SK-N-SH (cell line): ENCODE results near the gene SLC3A2. TPM values are rescaled to one million over a fixed set of nuclear protein-coding genes. Genes with fewer than 3 reads are reported as not detected.

Source experiments
- CTCF ChIA-PET: fragments of 300-600, 350-600 bp; formaldehyde crosslinking; extraction: SDS; loops from one replicate; lab custom pipeline; 2021; lab: Yijun Ruan, JAX
- POLR2A ChIA-PET: fragments of 350-600 bp; sonication (Branson Sonifier 250); formaldehyde crosslinking; extraction: SDS; loops from one replicate; lab custom pipeline; 2020; ENCODE audit warnings: antibody characterized with exemption, inconsistent platforms; lab: Yijun Ruan, JAX
- DNase-seq: peaks from one replicate; pipeline ENCODE4 v3.0.0; 2012
- H2AFZ ChIP-seq: fragments of 200-600 bp; sonication (generic); 2 replicates; pipeline ENCODE4 v1.8.1; 2016; ENCODE audit warnings: antibody characterized with exemption, mild to moderate bottlenecking, low read depth
- H3F3A ChIP-seq: fragments of 200-600 bp; sonication (generic); replicated peaks from 2 replicates; pipeline ENCODE3; 2016; ENCODE audit warnings: antibody characterized with exemption, mild to moderate bottlenecking; ENCODE audit not compliant: insufficient read depth
- H3K27ac ChIP-seq, 2 experiments: fragments of 200-500 bp in 1 of 2; fragments of 200-600 bp in 1 of 2; sonication (Bioruptor generic) in 1 of 2; sonication (generic), shearing (Covaris generic) in 1 of 2; 2 replicates each; pipeline versions ENCODE4 v1.5.1 to v1.6.1; 2014 to 2016; ENCODE audit warnings: low read depth in 2 of 2, inconsistent platforms in 1 of 2, low read length in 1 of 2, mild to moderate bottlenecking in 1 of 2, mixed read lengths in 1 of 2
- H3K27me3 ChIP-seq: fragments of 200-600 bp; sonication (generic), shearing (Covaris generic); 2 replicates; pipeline ENCODE4 v1.6.1; 2016; ENCODE audit warnings: mixed run types; ENCODE audit not compliant: insufficient read depth
- H3K36me3 ChIP-seq, 2 experiments: fragments of 200-500 bp in 1 of 2; fragments of 200-600 bp in 1 of 2; sonication (Bioruptor generic) in 1 of 2; sonication (generic) in 1 of 2; replicated peaks in 1 of 2; 2 replicates each; pipeline versions ENCODE3 to v1.5.1; 2014 to 2016; ENCODE audit warnings: low read length in 1 of 2, mild to moderate bottlenecking in 1 of 2; ENCODE audit not compliant: insufficient read depth in 2 of 2, control insufficient read depth in 1 of 2
- H3K4me1 ChIP-seq, 2 experiments: fragments of 200-500 bp in 1 of 2; fragments of 200-600 bp in 1 of 2; sonication (Bioruptor generic) in 1 of 2; sonication (generic), shearing (Covaris generic) in 1 of 2; 2 replicates each; pipeline versions ENCODE4 v1.5.1 to v1.6.1; 2014 to 2016; ENCODE audit warnings: low read depth in 1 of 2, low read length in 1 of 2, mixed run types in 1 of 2; ENCODE audit not compliant: insufficient read depth in 2 of 2, control insufficient read depth in 1 of 2
- H3K4me2 ChIP-seq: fragments of 200-600 bp; sonication (generic), shearing (Covaris generic); 2 replicates; pipeline ENCODE4 v1.6.1; 2017; ENCODE audit warnings: mixed run types
- H3K4me3 ChIP-seq, 2 experiments: fragments of 200-500 bp in 1 of 2; fragments of 200-600 bp in 1 of 2; sonication (Bioruptor generic) in 1 of 2; sonication (generic), shearing (Covaris generic) in 1 of 2; 2 replicates each; pipeline versions ENCODE4 v1.5.1 to v1.8.1; 2014 to 2016; ENCODE audit warnings: low read depth in 2 of 2, inconsistent platforms in 1 of 2, low read length in 1 of 2, mild to moderate bottlenecking in 1 of 2, mixed read lengths in 1 of 2, moderate library complexity in 1 of 2
- H3K79me2 ChIP-seq: fragments of 200-600 bp; sonication (generic); 2 replicates; pipeline ENCODE4 v1.8.1; 2017; ENCODE audit warnings: mild to moderate bottlenecking; ENCODE audit not compliant: insufficient read depth
- H3K9ac ChIP-seq: fragments of 200-600 bp; sonication (generic); 2 replicates; pipeline ENCODE4 v1.6.1; 2017; ENCODE audit warnings: mixed run types
- H3K9me2 ChIP-seq: fragments of 200-600 bp; sonication (generic); 2 replicates; pipeline ENCODE4 v1.6.1; 2017; ENCODE audit warnings: mixed run types
- H3K9me3 ChIP-seq: fragments of 200-600 bp; sonication (generic); 2 replicates; pipeline ENCODE4 v1.6.1; 2017; ENCODE audit warnings: mixed run types, mild to moderate bottlenecking, moderate library complexity
- H4K20me1 ChIP-seq: fragments of 200-600 bp; sonication (generic); 2 replicates; pipeline ENCODE4 v1.6.1; 2017; ENCODE audit warnings: mild to moderate bottlenecking, mixed run types; ENCODE audit not compliant: insufficient read depth
- EP300 ChIP-seq, 2 experiments: IDR thresholded peaks; 2 replicates each; pipeline versions ENCODE4 v1.4.0 to v1.6.1; 2012; ENCODE audit warnings: borderline replicate concordance in 1 of 2, low read depth in 1 of 2, low read length in 1 of 2
- FOSL2 ChIP-seq: IDR thresholded peaks from 2 replicates; pipeline ENCODE4 v1.4.0; 2012; ENCODE audit warnings: low read depth, mild to moderate bottlenecking, moderate library complexity, borderline replicate concordance
- GABPA ChIP-seq: IDR thresholded peaks from 2 replicates; pipeline ENCODE4 v1.4.0; 2012; ENCODE audit warnings: low read depth, mild to moderate bottlenecking
- GATA2 ChIP-seq: sonication (generic); formaldehyde crosslinking; IDR thresholded peaks from 2 replicates; pipeline ENCODE4 v1.5.0; 2020; ENCODE audit warnings: mild to moderate bottlenecking, missing genetic modification reagents
- MEF2A ChIP-seq: IDR thresholded peaks from 2 replicates; pipeline ENCODE4 v1.4.0; 2012; ENCODE audit warnings: low read depth, borderline replicate concordance
- MXI1 ChIP-seq: IDR thresholded peaks from 2 replicates; pipeline ENCODE4 v1.6.1; 2012; ENCODE audit warnings: mild to moderate bottlenecking, low read depth, low read length, improper control_type of control experiment
- NRF1 ChIP-seq: IDR thresholded peaks from 2 replicates; pipeline ENCODE4 v1.6.1; 2012; ENCODE audit warnings: low read depth, mild to moderate bottlenecking, low read length
- POLR2AphosphoS5 ChIP-seq: IDR thresholded peaks from 2 replicates; pipeline ENCODE4 v1.6.1; 2012; ENCODE audit warnings: low read depth, low read length
- RAD21 ChIP-seq: IDR thresholded peaks from 2 replicates; pipeline ENCODE4 v1.6.1; 2012; ENCODE audit warnings: mild to moderate bottlenecking, low read length
- RXRA ChIP-seq: IDR thresholded peaks from 2 replicates; pipeline ENCODE4 v1.4.0; 2012; ENCODE audit warnings: low read depth, mild to moderate bottlenecking, borderline replicate concordance
- SMC3 ChIP-seq: IDR thresholded peaks from 2 replicates; pipeline ENCODE4 v1.6.1; 2012; ENCODE audit warnings: low read depth, low read length, improper control_type of control experiment
- TAF1 ChIP-seq: IDR thresholded peaks from 2 replicates; pipeline ENCODE4 v1.6.1; 2012; ENCODE audit warnings: low read depth, mild to moderate bottlenecking, low read length, moderate library complexity, borderline replicate concordance
- TEAD4 ChIP-seq: IDR thresholded peaks from 2 replicates; pipeline ENCODE4 v1.4.0; 2012; ENCODE audit warnings: mild to moderate bottlenecking, borderline replicate concordance; ENCODE audit not compliant: insufficient read depth
- YY1 ChIP-seq: IDR thresholded peaks from 2 replicates; pipeline ENCODE4 v1.4.0; 2012; ENCODE audit warnings: low read depth, mild to moderate bottlenecking
- WGBS: methylation state at CpG from one replicate; pipeline ENCODE4 v1.1.6; 2017; ENCODE audit warnings: low lambda C conversion rate; 5-methylcytosine and 5-hydroxymethylcytosine counted together
- polyA plus RNA-seq, 3 experiments: library from polyadenylated mRNA; depleted of rRNA; stranded (reverse); fragments of >200 nt; gene quantifications; 2 replicates each; pipeline ENCODE4 v1.2.3, GENCODE V29; 2012
- TF ChIP-seq, protein P1 (sequence below): IDR thresholded peaks from 2 replicates; pipeline ENCODE4 v1.6.1; 2012; ENCODE audit warnings: mild to moderate bottlenecking, low read depth, low read length, moderate library complexity
- TF ChIP-seq, protein P2 (sequence below): fragments of 150-350 bp; IDR thresholded peaks from 2 replicates; pipeline ENCODE4 v1.6.1; 2017; ENCODE audit warnings: antibody characterized with exemption, low read length, low read depth, borderline replicate concordance

Gene SLC3A2
- polyA plus RNA-seq, 1 of the 3 experiments (the other 2 are of a cell fraction) = 308 TPM

GRCh38 chr11:62883673-62884072, 3.0 kb downstream of the SLC3A2 start:
- H3K9me2 ChIP-seq = no peaks in the 10 kb centered on the region
- peak overlapping the region in 1 of 2 experiments; percentile 98; a peak in 2 of 4 replicates for H3K27ac ChIP-seq
- H4K20me1 ChIP-seq = peaks cover 60% of the 10 kb centered on the region
- no peak for DNase-seq
- peaks cover 72% of the 10 kb centered on the region for H3K79me2 ChIP-seq
- H2AFZ ChIP-seq = no peak overlapping the region
- H3K4me2 ChIP-seq = peak overlapping the region; percentile 94
- H3F3A ChIP-seq = peaks cover 58% of the 10 kb centered on the region
- ChIA-PET CTCF (interaction anchor here (0.8 to 9.5 kb wide), 15 partner anchors 8 to 175 kb away, joined by 3 to 76 read pairs (median 6); partner anchors contain the start of gene TMEM179B), POLR2A (interaction anchor here (1.3 to 3.3 kb wide), 3 partner anchors 29 to 97 kb away, joined by 5 to 25 read pairs (median 10); no protein-coding TSS in a partner anchor)
- H3K4me3 ChIP-seq = peak overlapping the region; percentile 82 to 91; a peak in 2 of 4 replicates
- peaks cover 48 to 71% of the 10 kb centered on the region in 2 experiments for H3K36me3 ChIP-seq
- H3K9ac ChIP-seq = peak overlapping the region; percentile 99; the same call in 1 of the 2 replicates
- H3K27me3 ChIP-seq = no peaks in the 10 kb centered on the region
- TF ChIP-seq TEAD4 (no peak), MEF2A (no peak), GABPA (no peak)
- TF ChIP-seq, protein P1, sequence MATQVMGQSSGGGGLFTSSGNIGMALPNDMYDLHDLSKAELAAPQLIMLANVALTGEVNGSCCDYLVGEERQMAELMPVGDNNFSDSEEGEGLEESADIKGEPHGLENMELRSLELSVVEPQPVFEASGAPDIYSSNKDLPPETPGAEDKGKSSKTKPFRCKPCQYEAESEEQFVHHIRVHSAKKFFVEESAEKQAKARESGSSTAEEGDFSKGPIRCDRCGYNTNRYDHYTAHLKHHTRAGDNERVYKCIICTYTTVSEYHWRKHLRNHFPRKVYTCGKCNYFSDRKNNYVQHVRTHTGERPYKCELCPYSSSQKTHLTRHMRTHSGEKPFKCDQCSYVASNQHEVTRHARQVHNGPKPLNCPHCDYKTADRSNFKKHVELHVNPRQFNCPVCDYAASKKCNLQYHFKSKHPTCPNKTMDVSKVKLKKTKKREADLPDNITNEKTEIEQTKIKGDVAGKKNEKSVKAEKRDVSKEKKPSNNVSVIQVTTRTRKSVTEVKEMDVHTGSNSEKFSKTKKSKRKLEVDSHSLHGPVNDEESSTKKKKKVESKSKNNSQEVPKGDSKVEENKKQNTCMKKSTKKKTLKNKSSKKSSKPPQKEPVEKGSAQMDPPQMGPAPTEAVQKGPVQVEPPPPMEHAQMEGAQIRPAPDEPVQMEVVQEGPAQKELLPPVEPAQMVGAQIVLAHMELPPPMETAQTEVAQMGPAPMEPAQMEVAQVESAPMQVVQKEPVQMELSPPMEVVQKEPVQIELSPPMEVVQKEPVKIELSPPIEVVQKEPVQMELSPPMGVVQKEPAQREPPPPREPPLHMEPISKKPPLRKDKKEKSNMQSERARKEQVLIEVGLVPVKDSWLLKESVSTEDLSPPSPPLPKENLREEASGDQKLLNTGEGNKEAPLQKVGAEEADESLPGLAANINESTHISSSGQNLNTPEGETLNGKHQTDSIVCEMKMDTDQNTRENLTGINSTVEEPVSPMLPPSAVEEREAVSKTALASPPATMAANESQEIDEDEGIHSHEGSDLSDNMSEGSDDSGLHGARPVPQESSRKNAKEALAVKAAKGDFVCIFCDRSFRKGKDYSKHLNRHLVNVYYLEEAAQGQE = no peak
- H3K4me1 ChIP-seq = peaks cover 32 to 44% of the 10 kb centered on the region in 2 experiments
- 91% methylated on average over 3 of the region's 3 CpGs for WGBS
- H3K9me3 ChIP-seq = no peaks in the 10 kb centered on the region

GRCh38 chr11:62885137-62885750, 4.5 kb downstream of the SLC3A2 start:
- Histone ChIP-seq H4K20me1 (peaks cover 75% of the 10 kb centered on the region), H2AFZ (no peak overlapping the region), H3K4me3 (no peak overlapping the region), H3K4me2 (no peak overlapping the region; the same call in 1 of the 2 replicates), H3K36me3 (peaks cover 58 to 81% of the 10 kb centered on the region in 2 experiments), H3K27me3 (no peaks in the 10 kb centered on the region), H3K79me2 (peaks cover 64% of the 10 kb centered on the region), H3K9ac (no peak overlapping the region), H3K9me2 (no peaks in the 10 kb centered on the region), H3K27ac (no peak overlapping the region), H3K4me1 (peaks cover 22 to 33% of the 10 kb centered on the region in 2 experiments), H3F3A (peaks cover 60% of the 10 kb centered on the region), H3K9me3 (no peaks in the 10 kb centered on the region)
- POLR2A ChIA-PET = interaction anchor here (1.2 to 1.4 kb wide), 2 partner anchors 20 to 30 kb away, joined by 4 read pairs; no protein-coding TSS in a partner anchor
- 96% methylated on average over 11 of the region's 11 CpGs for WGBS
- CTCF ChIA-PET = interaction anchor here (0.9 to 9.5 kb wide), 8 partner anchors 10 to 176 kb away, joined by 3 to 76 read pairs (median 6); partner anchors contain the start of gene TMEM179B
- TF ChIP-seq TAF1 (no peak), RAD21 (no peak), MEF2A (no peak), SMC3 (no peak), RXRA (no peak), EP300 (IDR thresholded peaks at IDR 0.05; ENCODE audit: borderline replicate concordance in 1 of 2, low read depth in 1 of 2, low read length in 1 of 2) (no peak), MXI1 (no peak), YY1 (no peak), NRF1 (no peak), GATA2 (no peak), FOSL2 (no peak), POLR2AphosphoS5 (no peak), GABPA (no peak)
- TF ChIP-seq, protein P2, sequence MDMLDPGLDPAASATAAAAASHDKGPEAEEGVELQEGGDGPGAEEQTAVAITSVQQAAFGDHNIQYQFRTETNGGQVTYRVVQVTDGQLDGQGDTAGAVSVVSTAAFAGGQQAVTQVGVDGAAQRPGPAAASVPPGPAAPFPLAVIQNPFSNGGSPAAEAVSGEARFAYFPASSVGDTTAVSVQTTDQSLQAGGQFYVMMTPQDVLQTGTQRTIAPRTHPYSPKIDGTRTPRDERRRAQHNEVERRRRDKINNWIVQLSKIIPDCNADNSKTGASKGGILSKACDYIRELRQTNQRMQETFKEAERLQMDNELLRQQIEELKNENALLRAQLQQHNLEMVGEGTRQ = no peak
- no peak for DNase-seq
